DOHH2 (cell line): ENCODE data around the gene MBP.

Experiments used
- H3F3A ChIP-seq: fragments of 200-600 bp; sonication (generic), shearing (Covaris generic); 2 replicates; pipeline ENCODE4 v1.6.0; 2016; ENCODE audit warnings: antibody characterized with exemption, mild to moderate bottlenecking; ENCODE audit not compliant: control insufficient read depth, insufficient read depth
- H3K27ac ChIP-seq: fragments of 200-600 bp; sonication (generic); 2 replicates; pipeline ENCODE4 v1.5.1; 2014; ENCODE audit warnings: low read depth, mild to moderate bottlenecking, low read length, moderate library complexity
- H3K27me3 ChIP-seq: fragments of 200-600 bp; sonication (generic); 2 replicates; pipeline ENCODE4 v1.6.1; 2014; ENCODE audit warnings: mild to moderate bottlenecking, low read length, mixed read lengths; ENCODE audit not compliant: control insufficient read depth
- H3K36me3 ChIP-seq: fragments of 200-600 bp; sonication (generic); 2 replicates; pipeline ENCODE4 v1.6.1; 2014; ENCODE audit warnings: mild to moderate bottlenecking, low read length, moderate library complexity, mixed read lengths; ENCODE audit not compliant: control insufficient read depth
- H3K4me1 ChIP-seq: fragments of 200-600 bp; sonication (generic); 2 replicates; pipeline ENCODE4 v1.6.1; 2014; ENCODE audit warnings: mild to moderate bottlenecking, low read length, mixed read lengths; ENCODE audit not compliant: control insufficient read depth
- H3K4me2 ChIP-seq: fragments of 200-600 bp; sonication (generic); 2 replicates; pipeline ENCODE4 v1.6.0; 2014; ENCODE audit warnings: mild to moderate bottlenecking, low read length, moderate library complexity
- H3K4me3 ChIP-seq: fragments of 200-600 bp; sonication (generic); 2 replicates; pipeline ENCODE4 v1.5.1; 2014; ENCODE audit warnings: mild to moderate bottlenecking, low read length, mixed read lengths
- H3K79me2 ChIP-seq: fragments of 200-600 bp; sonication (generic); 2 replicates; pipeline ENCODE4 v1.6.1; 2014; ENCODE audit warnings: mild to moderate bottlenecking, low read length, mixed read lengths; ENCODE audit not compliant: control insufficient read depth
- H3K9me2 ChIP-seq: fragments of 200-600 bp; sonication (generic); replicated peaks from 2 replicates; pipeline ENCODE4 v1.6.1; 2014; ENCODE audit warnings: mild to moderate bottlenecking, low read length, mixed read lengths; ENCODE audit not compliant: control insufficient read depth
- H3K9me3 ChIP-seq: fragments of 200-600 bp; sonication (generic); 2 replicates; pipeline ENCODE4 v1.6.1; 2014; ENCODE audit warnings: antibody characterized with exemption, low read length, mixed read lengths; ENCODE audit not compliant: control insufficient read depth, insufficient read depth
- H4K20me1 ChIP-seq: fragments of 200-600 bp; sonication (generic); 2 replicates; pipeline ENCODE4 v1.6.0; 2014; ENCODE audit warnings: low read depth, mild to moderate bottlenecking, antibody characterized with exemption, low read length, moderate library complexity; ENCODE audit not compliant: control insufficient read depth, insufficient read depth
- CTCF ChIP-seq: fragments of 200-600 bp; sonication (generic); IDR thresholded peaks from one replicate; pipeline ENCODE4 v1.5.1; 2014; ENCODE audit warnings: antibody characterized with exemption, mild to moderate bottlenecking, low read depth, low read length; ENCODE audit not compliant: poor library complexity, severe bottlenecking
- EZH2phosphoT487 ChIP-seq: fragments of 200-600 bp; sonication (generic); IDR thresholded peaks from 2 replicates; pipeline ENCODE4 v1.6.1; 2017; ENCODE audit warnings: borderline replicate concordance, mild to moderate bottlenecking, antibody characterized with exemption, low read length, moderate library complexity, mixed read lengths

MBP gene

GRCh38 chr18:76931171-76931570 lies 201.4 kb downstream of the MBP start:
- Histone ChIP-seq H3K4me1 (no peaks in the 10 kb centered on the region), H3K79me2 (no peaks in the 10 kb centered on the region), H3K9me3 (no peaks in the 10 kb centered on the region), H3F3A (no peaks in the 10 kb centered on the region), H3K9me2 (no peaks in the 10 kb centered on the region), H3K4me3 (no peak overlapping the region), H3K36me3 (peaks cover 67% of the 10 kb centered on the region), H3K27ac (no peak overlapping the region), H3K4me2 (no peak overlapping the region), H4K20me1 (no peaks in the 10 kb centered on the region), H3K27me3 (no peaks in the 10 kb centered on the region)
- no peak for TF ChIP-seq CTCF
- TF ChIP-seq EZH2phosphoT487, result no peak
